GM08714 (cell line): ENCODE data around the gene HTATIP2.
A peak's percentile ranks its signal among the peaks of the same experiment; 100 is the strongest.

Experiments used
- H3K4me3 ChIP-seq: fragments of 200-500 bp; sonication (Bioruptor generic); 2 replicates; pipeline ENCODE4 v1.5.1; 2014; ENCODE audit warnings: mild to moderate bottlenecking, low read length, inconsistent platforms
- ZNF274 ChIP-seq: IDR thresholded peaks from 2 replicates; pipeline ENCODE4 v1.6.1; 2012; ENCODE audit warnings: mild to moderate bottlenecking, low read depth, low read length

Gene HTATIP2

GRCh38 chr11:20387261-20388095 lies 24.0 kb downstream of the HTATIP2 start, which contains the start of gene PRMT3:
PRMT3 (plus strand) TSS chr11:20387716; CDS start chr11:20387747, 31 bp downstream.
- no peak for TF ChIP-seq ZNF274
- H3K4me3 ChIP-seq, result peak within 1 kb of the TSS; percentile 80

DNA sequence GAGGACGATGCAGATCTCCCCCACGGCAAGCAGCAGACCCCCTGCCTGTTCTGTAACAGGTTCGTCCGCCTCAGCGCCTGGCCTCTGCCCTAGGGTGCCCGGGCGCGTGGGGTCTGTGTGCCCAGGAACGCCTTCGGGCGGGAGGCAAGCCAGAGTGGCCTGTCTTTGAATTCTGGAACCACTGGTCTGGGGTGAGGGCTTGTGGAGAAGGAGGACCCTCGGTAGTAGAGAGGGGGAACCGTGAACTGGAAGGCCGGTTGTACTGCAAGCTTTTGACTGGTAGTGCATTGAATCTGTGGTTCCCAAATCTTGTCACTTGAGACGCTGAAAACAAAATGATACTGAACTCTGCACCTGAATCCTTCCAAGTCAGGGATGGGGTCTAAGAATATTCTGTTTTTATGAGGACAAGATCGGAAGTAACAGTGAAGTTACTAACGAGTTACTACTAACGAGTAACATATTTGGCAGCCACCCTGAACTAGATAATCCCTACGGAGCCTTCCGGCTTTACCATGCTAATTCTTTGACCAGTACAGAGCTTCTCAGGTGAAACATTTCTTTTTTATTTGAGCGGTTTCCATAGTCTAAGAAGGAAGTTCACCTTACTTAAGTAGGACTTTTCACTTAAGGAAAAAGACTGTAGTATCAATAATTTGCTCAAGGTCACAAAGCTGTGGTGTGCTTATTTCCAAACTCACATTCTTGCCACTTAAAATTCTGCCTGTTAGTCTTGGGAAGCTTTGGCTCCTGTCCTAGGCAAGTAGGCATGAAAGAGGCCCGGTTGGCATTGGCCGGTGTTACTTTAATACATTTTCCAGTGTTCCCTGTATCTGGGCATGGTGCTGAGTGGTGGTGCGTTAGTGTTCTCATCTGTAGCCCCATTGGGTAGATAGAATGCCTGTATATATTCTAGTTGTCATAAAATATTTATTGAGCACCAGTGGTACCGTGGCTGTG lies 24.9 kb downstream of the HTATIP2 start:
- no peak for TF ChIP-seq ZNF274
- H3K4me3 ChIP-seq, result peak overlapping the region; percentile 80

DNA sequence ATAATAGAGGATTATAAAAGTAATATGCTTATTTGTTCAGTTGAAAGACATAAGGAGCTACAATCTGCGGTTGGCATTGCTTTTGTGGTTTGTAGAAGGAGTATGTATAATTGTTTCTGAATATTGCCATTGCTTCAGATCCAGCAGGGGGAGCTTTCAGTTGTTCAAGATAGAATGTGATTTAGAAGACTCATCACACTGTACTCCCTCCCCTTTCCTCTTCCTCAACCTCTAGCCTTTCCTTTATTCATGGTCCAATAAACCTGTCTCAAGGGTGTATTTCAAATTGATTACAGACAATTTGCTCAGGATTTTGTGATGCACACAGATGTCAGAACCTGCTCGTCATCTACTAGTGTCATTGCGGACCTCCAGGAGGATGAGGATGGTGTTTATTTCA lies 33.8 kb downstream of the HTATIP2 start:
- no peak overlapping the region for H3K4me3 ChIP-seq
- no peak for TF ChIP-seq ZNF274

DNA sequence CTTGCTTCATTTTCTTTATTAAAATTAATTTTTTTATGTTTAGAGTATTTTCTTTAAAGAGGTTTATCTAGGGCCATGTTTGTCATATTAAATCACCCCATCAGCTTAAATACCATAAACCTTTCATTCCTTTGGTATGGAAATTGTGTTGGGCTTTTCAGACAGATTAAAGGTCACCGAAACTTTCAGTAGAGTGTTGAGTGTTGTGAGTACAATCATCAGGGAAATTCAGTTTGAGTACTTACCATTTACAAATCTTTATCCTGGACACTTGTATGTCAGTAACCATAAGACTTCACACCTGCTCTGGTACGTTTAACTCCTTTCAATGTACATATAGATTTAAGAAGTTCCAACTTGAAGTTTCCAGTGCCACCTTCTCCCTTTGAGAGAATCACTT lies 36.0 kb downstream of the HTATIP2 start:
- H3K4me3 ChIP-seq, result no peak overlapping the region
- no peak for TF ChIP-seq ZNF274

DNA sequence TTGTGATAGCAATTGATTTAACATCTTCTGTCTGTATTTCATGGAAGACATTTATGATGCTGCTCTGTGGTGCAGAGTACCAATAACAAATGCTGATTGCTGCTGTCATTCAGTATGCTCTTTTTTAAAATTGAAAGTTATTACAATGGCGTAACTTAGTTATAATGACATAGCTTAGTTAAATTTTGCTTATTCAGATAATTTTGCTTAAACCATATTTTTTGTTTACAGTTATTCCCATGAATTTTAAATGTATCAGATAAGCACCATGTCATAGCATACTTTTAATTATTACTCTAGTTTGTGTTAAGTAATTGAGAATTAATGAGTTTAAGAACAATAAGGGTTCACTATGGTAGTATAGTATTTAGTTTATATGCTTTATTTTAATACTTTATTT lies 39.5 kb downstream of the HTATIP2 start:
- no peak for TF ChIP-seq ZNF274
- no peak overlapping the region for H3K4me3 ChIP-seq

DNA sequence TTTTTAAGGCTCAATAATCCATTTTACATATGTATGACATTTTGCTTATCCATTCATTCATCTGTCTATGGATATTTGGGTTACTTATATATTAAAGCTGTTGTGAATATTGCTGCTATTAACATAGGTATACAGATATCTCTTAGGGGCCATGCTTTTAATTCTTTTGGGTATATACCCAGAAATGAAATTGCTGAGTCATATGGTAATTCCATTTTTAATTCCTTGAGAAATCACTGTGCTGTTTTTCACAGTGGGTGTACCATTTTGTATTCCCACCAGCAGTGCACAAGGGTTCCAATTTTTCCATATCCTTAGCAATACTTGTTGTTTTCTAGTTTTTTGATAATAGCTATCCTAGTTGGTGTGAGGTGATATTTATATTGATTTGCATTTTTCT lies 43.0 kb downstream of the HTATIP2 start:
- no peak for TF ChIP-seq ZNF274
- no peak overlapping the region for H3K4me3 ChIP-seq

DNA sequence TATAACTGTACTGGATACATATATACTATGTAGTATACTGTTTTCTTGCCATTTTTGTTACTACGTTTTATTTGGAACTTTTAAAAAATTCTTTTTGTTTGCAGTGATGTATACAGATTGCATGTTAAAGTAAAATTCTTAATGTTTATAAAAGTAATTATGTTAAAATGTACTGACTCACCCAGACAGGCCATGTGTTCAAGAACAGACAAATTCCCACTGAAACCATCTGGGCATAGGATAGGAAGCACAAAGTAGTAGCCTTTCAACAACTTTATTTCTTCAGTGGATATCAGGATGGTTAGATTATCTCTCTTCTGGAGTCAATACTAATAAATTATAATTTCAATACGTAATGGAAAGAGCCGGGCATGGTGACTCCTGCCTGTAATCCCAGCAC lies 43.8 kb downstream of the HTATIP2 start:
- H3K4me3 ChIP-seq, result no peak overlapping the region
- no peak for TF ChIP-seq ZNF274

- no peak overlapping the region for H3K4me3 ChIP-seq
- TF ChIP-seq ZNF274, result no peak
Observed at GRCh38 chr11:20415432-20415831, 51.9 kb downstream of the HTATIP2 start.

DNA sequence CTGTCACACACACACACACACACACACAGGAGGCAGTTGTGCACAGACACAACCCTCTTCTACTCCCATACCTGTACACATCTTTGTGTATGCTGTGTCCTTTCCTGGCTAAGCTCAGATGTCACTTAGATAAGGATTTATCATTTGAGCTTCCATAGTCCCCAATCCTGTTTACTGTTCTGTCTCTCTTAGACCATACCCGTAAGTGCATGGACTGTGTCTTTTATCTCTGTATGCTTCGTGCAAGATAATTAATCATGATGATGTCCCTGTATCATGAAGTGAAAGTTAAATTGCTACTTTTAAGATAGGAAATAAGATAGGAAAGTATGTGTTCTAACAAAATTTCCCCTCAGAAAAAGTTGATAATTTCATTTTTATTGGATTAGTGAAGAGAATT lies 54.3 kb downstream of the HTATIP2 start:
- no peak overlapping the region for H3K4me3 ChIP-seq
- no peak for TF ChIP-seq ZNF274

GRCh38 chr11:20421946-20422345 lies 58.4 kb downstream of the HTATIP2 start:
- H3K4me3 ChIP-seq, result no peak overlapping the region
- no peak for TF ChIP-seq ZNF274

GRCh38 chr11:20429216-20429615 lies 65.7 kb downstream of the HTATIP2 start:
- no peak for TF ChIP-seq ZNF274
- no peak overlapping the region for H3K4me3 ChIP-seq
